Endothelial cell (in vitro differentiated cells): Measurements from ENCODE around the gene DIRAS1. TPM values are rescaled to one million over a fixed set of nuclear protein-coding genes. Genes with fewer than 3 reads are reported as not detected.

Source experiments
- DNase-seq: peaks from one replicate; pipeline ENCODE4 v3.0.0; 2021; ENCODE audit warnings: low spot score
- H3K27ac Mint-ChIP-seq: one replicate; pipeline ENCODE4 v1.8.0; 2021; ENCODE audit warnings: mixed read lengths, inconsistent platforms; ENCODE audit not compliant: unreplicated experiment
- H3K27me3 Mint-ChIP-seq: one replicate; pipeline ENCODE4 v1.8.0; 2021; ENCODE audit warnings: mild to moderate bottlenecking, moderate library complexity, mixed read lengths, inconsistent platforms; ENCODE audit not compliant: unreplicated experiment
- H3K36me3 Mint-ChIP-seq: one replicate; pipeline ENCODE4 v1.8.0; 2021; ENCODE audit warnings: mild to moderate bottlenecking, low read depth, mixed read lengths, inconsistent platforms; ENCODE audit not compliant: unreplicated experiment
- H3K4me1 Mint-ChIP-seq: one replicate; pipeline ENCODE4 v1.8.0; 2021; ENCODE audit warnings: mild to moderate bottlenecking, mixed read lengths, inconsistent platforms; ENCODE audit not compliant: unreplicated experiment
- H3K4me3 Mint-ChIP-seq: one replicate; pipeline ENCODE4 v1.8.0; 2021; ENCODE audit warnings: mild to moderate bottlenecking, mixed read lengths, inconsistent platforms; ENCODE audit not compliant: unreplicated experiment
- H3K9me3 Mint-ChIP-seq: one replicate; pipeline ENCODE4 v1.8.0; 2021; ENCODE audit warnings: mixed read lengths, inconsistent platforms; ENCODE audit not compliant: unreplicated experiment
- CTCF ChIP-seq: fragments of 200-600 bp; sonication (generic); IDR thresholded peaks from one replicate; pipeline ENCODE4 v1.5.0; 2021; ENCODE audit warnings: antibody characterized with exemption; ENCODE audit not compliant: unreplicated experiment
- long read RNA-seq: library from polyadenylated mRNA; unstranded; transcript quantifications from one replicate; pipeline ENCODE4 v2.0.0, GENCODE V29; 2020; ENCODE audit not compliant: unreplicated experiment
- total RNA-seq: library from RNA; stranded (reverse); fragmentation: NEBNext Ultra II Directional; extraction: Animal tissue kit (Norgen Biotek cat#: 25700); gene quantifications from one replicate; pipeline ENCODE4 v1.2.1, GENCODE V29; 2021; ENCODE audit not compliant: unreplicated experiment

The DIRAS1 gene, protein sequence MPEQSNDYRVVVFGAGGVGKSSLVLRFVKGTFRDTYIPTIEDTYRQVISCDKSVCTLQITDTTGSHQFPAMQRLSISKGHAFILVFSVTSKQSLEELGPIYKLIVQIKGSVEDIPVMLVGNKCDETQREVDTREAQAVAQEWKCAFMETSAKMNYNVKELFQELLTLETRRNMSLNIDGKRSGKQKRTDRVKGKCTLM
- total RNA-seq, result 0.82 TPM
- long read RNA-seq, result 0 reads

- no peak for DNase-seq
- Mint-ChIP-seq H3K36me3 (peaks cover 4% of the 10 kb centered on the region), H3K27ac (no peak within 1 kb of the TSS), H3K4me1 (peaks cover 7% of the 10 kb centered on the region), H3K4me3 (peak within 1 kb of the TSS; percentile 62), H3K27me3 (peaks cover 10% of the 10 kb centered on the region), H3K9me3 (no peaks in the 10 kb centered on the region)
- no peak for TF ChIP-seq CTCF
These were observed at the start of gene DIRAS1 for GRCh38 chr19:2720777-2721569. TSS of gene DIRAS1 (minus strand) at chr19:2721372. CDS start at chr19:2717806, 3,566 bp downstream.

DNA sequence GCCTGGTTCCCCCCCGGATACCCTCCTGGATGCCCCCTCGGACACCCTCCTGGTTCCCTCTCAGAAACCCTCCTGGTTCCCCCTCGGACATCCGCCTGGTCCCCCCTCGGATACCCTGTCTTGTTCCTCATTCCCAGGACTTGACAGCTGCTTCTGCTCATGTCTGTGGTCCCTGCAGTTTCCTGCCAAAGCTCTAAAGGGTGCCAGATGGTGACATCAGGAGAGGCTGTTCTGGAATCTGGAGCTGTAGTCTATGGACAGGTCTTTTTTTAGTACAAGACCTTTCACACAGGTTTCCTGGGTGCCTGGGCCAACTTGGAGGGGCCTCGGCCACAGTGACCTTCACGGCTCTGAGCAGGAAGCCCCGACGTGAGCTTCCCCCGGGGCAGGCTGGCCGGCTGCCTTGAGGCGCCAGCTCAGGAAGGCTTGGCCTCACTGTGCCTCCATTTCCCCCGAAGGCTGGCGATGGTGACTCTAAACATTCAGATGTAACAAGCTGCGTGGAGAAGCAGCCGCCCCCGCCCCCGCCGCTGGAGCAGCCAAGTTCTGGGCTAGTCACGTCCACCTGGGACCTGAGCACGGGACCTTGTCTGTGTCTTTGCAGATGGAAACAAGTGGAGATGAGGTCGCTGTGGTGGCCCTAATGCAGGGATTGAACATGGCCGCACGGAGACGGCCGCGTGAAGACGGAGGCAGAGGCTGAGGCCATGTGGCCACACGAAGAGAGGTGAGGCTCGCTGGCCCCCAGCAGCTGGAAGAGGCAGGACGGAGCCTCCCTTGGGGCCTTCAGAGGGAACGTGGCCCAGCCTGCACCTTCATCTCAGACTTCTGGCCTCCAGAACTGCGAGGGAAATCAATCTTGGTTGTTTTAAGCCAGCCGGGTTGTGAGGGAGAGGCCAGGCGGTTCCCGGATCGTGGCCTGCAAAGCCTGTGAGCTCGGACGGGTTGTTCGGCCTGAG, 49.2 kb upstream of the DIRAS1 start:
- TF ChIP-seq CTCF, result no peak
- Mint-ChIP-seq H3K9me3 (no peaks in the 10 kb centered on the region), H3K27me3 (peaks cover 3% of the 10 kb centered on the region), H3K4me1 (peaks cover 1% of the 10 kb centered on the region), H3K4me3 (no peak overlapping the region), H3K36me3 (peaks cover 8% of the 10 kb centered on the region), H3K27ac (peak overlapping the region; percentile 18)
- no peak for DNase-seq

GRCh38 chr19:2769218-2769617, 48.0 kb upstream of the DIRAS1 start:
- H3K4me1 Mint-ChIP-seq, result no peaks in the 10 kb centered on the region
- no peak overlapping the region for H3K4me3 Mint-ChIP-seq
- DNase-seq, result no peak
- H3K27me3 Mint-ChIP-seq, result peaks cover 2% of the 10 kb centered on the region
- H3K36me3 Mint-ChIP-seq, result peaks cover 5% of the 10 kb centered on the region
- H3K27ac Mint-ChIP-seq, result no peak overlapping the region
- no peak for TF ChIP-seq CTCF
- no peaks in the 10 kb centered on the region for H3K9me3 Mint-ChIP-seq

DNA sequence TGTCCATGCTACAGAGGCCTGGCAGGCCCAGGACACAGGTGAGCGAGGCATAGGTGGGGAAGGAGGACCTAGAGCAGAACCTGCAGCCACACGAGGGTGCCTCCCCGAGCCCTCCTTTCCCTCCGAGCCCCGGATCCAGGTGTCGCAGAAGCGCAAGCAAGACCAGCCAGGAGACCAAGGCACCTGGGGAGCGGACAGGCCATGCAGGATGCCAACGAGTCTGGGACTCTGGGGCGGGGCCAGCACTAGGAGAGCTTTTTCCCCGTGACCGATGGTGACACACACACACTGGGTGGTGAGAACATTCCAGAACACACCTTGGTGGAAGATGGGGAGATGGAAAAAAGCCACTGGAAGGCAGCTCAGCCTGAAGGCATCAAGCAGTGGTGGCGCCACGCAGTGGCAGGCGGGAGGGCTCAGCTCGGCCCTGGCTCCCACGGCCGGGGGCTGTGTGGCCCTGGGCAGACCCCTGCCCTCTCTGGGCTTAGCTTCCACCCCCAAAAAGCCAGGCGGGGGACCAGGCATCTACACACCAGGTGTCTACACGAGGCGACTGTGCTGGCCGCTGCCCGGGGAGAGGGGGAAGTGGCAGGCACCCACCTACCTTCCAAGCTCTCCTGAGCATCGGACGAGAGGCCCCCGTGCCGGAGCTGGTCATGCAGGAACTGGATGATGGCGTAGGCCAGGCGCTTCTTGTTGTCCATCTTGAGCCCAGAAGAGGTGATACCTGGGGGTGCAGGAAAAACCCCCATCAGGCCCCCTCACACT, 47.4 kb upstream of the DIRAS1 start:
- H3K27ac Mint-ChIP-seq, result no peak overlapping the region
- DNase-seq, result no peak
- H3K9me3 Mint-ChIP-seq, result no peaks in the 10 kb centered on the region
- no peaks in the 10 kb centered on the region for H3K4me1 Mint-ChIP-seq
- H3K36me3 Mint-ChIP-seq, result peaks cover 5% of the 10 kb centered on the region
- H3K4me3 Mint-ChIP-seq, result no peak overlapping the region
- TF ChIP-seq CTCF, result no peak
- H3K27me3 Mint-ChIP-seq, result peaks cover 2% of the 10 kb centered on the region
